MM.1S (cell line): ENCODE results near the gene SCFD2.

ENCODE experiments used
- DNase-seq: peaks from one replicate; pipeline ENCODE4 v3.0.0-alpha.2; 2015
- H2AFZ ChIP-seq: fragments of 300-600 bp; sonication (generic); 2 replicates; pipeline ENCODE4 v1.6.0; 2016; ENCODE audit warnings: antibody characterized with exemption, low read length
- H3F3A ChIP-seq: fragments of 300-600 bp; sonication (generic); 2 replicates; pipeline ENCODE4 v1.6.1; 2016; ENCODE audit warnings: mild to moderate bottlenecking, antibody characterized with exemption, low read length, moderate library complexity, mixed read lengths; ENCODE audit not compliant: insufficient read depth
- H3K27ac ChIP-seq: fragments of 300-600 bp; sonication (generic); 2 replicates; pipeline ENCODE4 v1.5.1; 2016; ENCODE audit warnings: mild to moderate bottlenecking, low read length
- H3K27me3 ChIP-seq: fragments of 300-600 bp; sonication (generic); replicated peaks from 2 replicates; pipeline ENCODE4 v1.6.0; 2016; ENCODE audit warnings: low read length; ENCODE audit not compliant: insufficient read depth
- H3K36me3 ChIP-seq: fragments of 300-600 bp; sonication (generic); replicated peaks from 2 replicates; pipeline ENCODE4 v1.6.1; 2016; ENCODE audit warnings: mild to moderate bottlenecking, low read length, mixed read lengths; ENCODE audit not compliant: insufficient read depth
- H3K4me1 ChIP-seq: fragments of 300-600 bp; sonication (generic); 2 replicates; pipeline ENCODE4 v1.6.1; 2016; ENCODE audit warnings: low read length, mixed read lengths
- H3K4me2 ChIP-seq: fragments of 300-600 bp; sonication (generic); 2 replicates; pipeline ENCODE4 v1.6.0; 2016; ENCODE audit warnings: low read depth, low read length
- H3K4me3 ChIP-seq: fragments of 300-600 bp; sonication (generic); 2 replicates; pipeline ENCODE4 v1.5.1; 2016; ENCODE audit warnings: low read length, mixed read lengths
- H3K79me2 ChIP-seq: fragments of 300-600 bp; sonication (generic); 2 replicates; pipeline ENCODE4 v1.6.1; 2016; ENCODE audit warnings: mixed run types, low read length, mixed read lengths
- H3K9ac ChIP-seq: fragments of 300-600 bp; sonication (generic); 2 replicates; pipeline ENCODE4 v1.6.1; 2016; ENCODE audit warnings: low read length, mixed read lengths
- H3K9me2 ChIP-seq: fragments of 300-600 bp; sonication (generic); replicated peaks from 2 replicates; pipeline ENCODE4 v1.6.1; 2016; ENCODE audit warnings: mild to moderate bottlenecking, low read length, mixed read lengths; ENCODE audit not compliant: insufficient read depth
- H3K9me3 ChIP-seq: fragments of 300-600 bp; sonication (generic); replicated peaks from 2 replicates; pipeline ENCODE4 v1.6.1; 2016; ENCODE audit warnings: mild to moderate bottlenecking, low read length, mixed read lengths; ENCODE audit not compliant: insufficient read depth
- H4K20me1 ChIP-seq: fragments of 300-600 bp; sonication (generic); 2 replicates; pipeline ENCODE4 v1.6.1; 2016; ENCODE audit warnings: mild to moderate bottlenecking, low read length, moderate library complexity, mixed read lengths; ENCODE audit not compliant: insufficient read depth
- CTCF ChIP-seq: fragments of 300-600 bp; sonication (generic); IDR thresholded peaks from 2 replicates; pipeline ENCODE4 v1.5.1; 2016; ENCODE audit warnings: antibody characterized with exemption, low read length, mixed read lengths
- EZH2 ChIP-seq: fragments of 300-600 bp; sonication (generic); optimal IDR thresholded peaks from 2 replicates; pipeline ENCODE3; 2017; ENCODE audit warnings: low read depth, mild to moderate bottlenecking, antibody characterized with exemption, low read length, mixed read lengths
- EZH2phosphoT487 ChIP-seq: fragments of 300-600 bp; sonication (generic); IDR thresholded peaks from 2 replicates; pipeline ENCODE4 v1.6.1; 2018; ENCODE audit warnings: antibody characterized with exemption, low read length

SCFD2 gene

GRCh38 chr4:53113431-53114225 lies 252.2 kb downstream of the SCFD2 start:
- DNase-seq: no peak
- no peaks in the 10 kb centered on the region for H3K9me2 ChIP-seq
- H3K27ac ChIP-seq: no peak overlapping the region
- H3K9ac ChIP-seq: no peak overlapping the region
- no peak overlapping the region for H3K4me2 ChIP-seq
- H4K20me1 ChIP-seq: no peaks in the 10 kb centered on the region
- H3K36me3 ChIP-seq: no peaks in the 10 kb centered on the region
- H3K4me3 ChIP-seq: no peak overlapping the region
- no peaks in the 10 kb centered on the region for H3K79me2 ChIP-seq
- TF ChIP-seq CTCF (no peak), EZH2phosphoT487 (no peak), EZH2 (no peak)
- no peaks in the 10 kb centered on the region for H3K27me3 ChIP-seq
- no peaks in the 10 kb centered on the region for H3F3A ChIP-seq
- H3K4me1 ChIP-seq: no peaks in the 10 kb centered on the region
- H2AFZ ChIP-seq: no peak overlapping the region
- no peaks in the 10 kb centered on the region for H3K9me3 ChIP-seq

- Histone ChIP-seq H3F3A (no peaks in the 10 kb centered on the region), H3K4me1 (no peaks in the 10 kb centered on the region), H3K79me2 (no peaks in the 10 kb centered on the region), H4K20me1 (no peaks in the 10 kb centered on the region), H3K27me3 (no peaks in the 10 kb centered on the region), H2AFZ (no peak overlapping the region), H3K4me2 (no peak overlapping the region), H3K36me3 (no peaks in the 10 kb centered on the region), H3K9me2 (no peaks in the 10 kb centered on the region), H3K4me3 (no peak overlapping the region), H3K27ac (no peak overlapping the region), H3K9me3 (no peaks in the 10 kb centered on the region), H3K9ac (no peak overlapping the region)
- TF ChIP-seq EZH2: no peak
- TF ChIP-seq EZH2phosphoT487: no peak
- TF ChIP-seq CTCF: no peak
- DNase-seq: no peak
Observed at GRCh38 chr4:53105313-53105712, 260.5 kb downstream of the SCFD2 start.

- TF ChIP-seq EZH2 (no peak), CTCF (no peak), EZH2phosphoT487 (no peak)
- Histone ChIP-seq H3K9ac (no peak overlapping the region), H2AFZ (no peak overlapping the region), H3K4me2 (no peak overlapping the region), H3K27ac (no peak overlapping the region), H4K20me1 (no peaks in the 10 kb centered on the region), H3K4me3 (no peak overlapping the region), H3K9me3 (no peaks in the 10 kb centered on the region), H3K4me1 (no peaks in the 10 kb centered on the region), H3K36me3 (no peaks in the 10 kb centered on the region), H3F3A (no peaks in the 10 kb centered on the region), H3K9me2 (no peaks in the 10 kb centered on the region), H3K27me3 (no peaks in the 10 kb centered on the region), H3K79me2 (no peaks in the 10 kb centered on the region)
- DNase-seq: no peak
Observed at GRCh38 chr4:53103481-53103880, 262.4 kb downstream of the SCFD2 start.
